ENCODE results near the gene CAMK2G.

DNA sequence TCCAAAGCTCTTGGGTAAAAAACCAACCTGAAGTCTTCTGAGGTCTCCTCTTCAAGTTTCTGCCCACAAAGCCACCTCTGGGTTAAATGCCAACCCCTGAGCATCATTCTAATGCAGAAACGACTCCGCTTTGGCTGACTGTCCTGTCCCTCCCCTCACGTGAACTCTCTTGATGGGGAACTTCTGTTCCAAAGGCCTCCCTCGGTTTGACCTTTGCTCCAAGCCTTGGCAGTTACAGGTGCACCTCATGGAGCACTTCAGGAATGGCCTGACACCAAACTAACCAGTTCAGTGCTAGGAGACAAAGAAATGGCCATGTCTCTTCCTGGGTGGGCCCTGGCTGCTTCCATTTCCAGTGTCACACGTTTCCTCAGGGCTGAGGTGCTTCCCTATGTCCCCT is 20.0 kb downstream of the CAMK2G start:
- TF ChIP-seq, protein P1, sequence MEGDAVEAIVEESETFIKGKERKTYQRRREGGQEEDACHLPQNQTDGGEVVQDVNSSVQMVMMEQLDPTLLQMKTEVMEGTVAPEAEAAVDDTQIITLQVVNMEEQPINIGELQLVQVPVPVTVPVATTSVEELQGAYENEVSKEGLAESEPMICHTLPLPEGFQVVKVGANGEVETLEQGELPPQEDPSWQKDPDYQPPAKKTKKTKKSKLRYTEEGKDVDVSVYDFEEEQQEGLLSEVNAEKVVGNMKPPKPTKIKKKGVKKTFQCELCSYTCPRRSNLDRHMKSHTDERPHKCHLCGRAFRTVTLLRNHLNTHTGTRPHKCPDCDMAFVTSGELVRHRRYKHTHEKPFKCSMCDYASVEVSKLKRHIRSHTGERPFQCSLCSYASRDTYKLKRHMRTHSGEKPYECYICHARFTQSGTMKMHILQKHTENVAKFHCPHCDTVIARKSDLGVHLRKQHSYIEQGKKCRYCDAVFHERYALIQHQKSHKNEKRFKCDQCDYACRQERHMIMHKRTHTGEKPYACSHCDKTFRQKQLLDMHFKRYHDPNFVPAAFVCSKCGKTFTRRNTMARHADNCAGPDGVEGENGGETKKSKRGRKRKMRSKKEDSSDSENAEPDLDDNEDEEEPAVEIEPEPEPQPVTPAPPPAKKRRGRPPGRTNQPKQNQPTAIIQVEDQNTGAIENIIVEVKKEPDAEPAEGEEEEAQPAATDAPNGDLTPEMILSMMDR (IDR thresholded peaks at IDR 0.05; ENCODE audit: insufficient read depth, low read length, poor library complexity, severe bottlenecking): no peak
- TF ChIP-seq EZH2phosphoT487 (conservative IDR thresholded peaks at IDR 0.05; ENCODE audit: low read length): no peak

Measured in SU-DHL-6 (cell line).